UCSD-AML1 (cell line): ENCODE measurements around the gene SVIL.
A peak's percentile ranks its signal among the peaks of the same experiment; 100 is the strongest.
"Not testable (repeated sequence)": the region's sequence is repeated elsewhere in the genome, so short reads cannot be mapped to it uniquely, and the experiment has no call there.

ENCODE experiments used
- DNase-seq: peaks from one replicate; lab custom pipeline; 2025; ENCODE audit not compliant: unreplicated experiment; lab: John Stamatoyannopoulos, UW

The SVIL gene

DNA sequence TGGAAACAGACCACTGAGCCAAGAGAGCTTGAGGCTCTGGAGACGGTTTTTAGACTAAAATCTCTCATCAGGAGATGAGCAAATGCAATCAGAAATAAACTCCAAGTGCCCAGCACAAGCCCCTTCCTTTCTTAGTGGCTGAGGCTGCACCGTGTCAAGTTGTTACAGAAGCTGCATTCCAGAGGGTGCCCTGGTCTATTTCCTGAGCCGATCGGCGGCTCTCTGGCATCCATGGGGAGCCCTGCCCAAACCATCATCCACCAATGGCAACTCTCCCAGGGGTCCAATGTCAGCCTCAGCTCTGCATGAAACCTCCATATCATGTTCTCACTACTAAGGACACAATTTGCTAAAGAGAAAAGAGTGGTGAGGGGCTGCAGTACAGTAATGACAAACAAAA, 89.6 kb downstream of the SVIL start:
- no peak for DNase-seq

- DNase-seq = no peak
Measured at GRCh38 chr10:29543715-29544114, 91.1 kb downstream of the SVIL start.

- DNase-seq = no peak
Measured at GRCh38 chr10:29542723-29543122, 92.0 kb downstream of the SVIL start.

- DNase-seq = no peak
Measured at GRCh38 chr10:29541422-29542210, 93.2 kb downstream of the SVIL start.

DNA sequence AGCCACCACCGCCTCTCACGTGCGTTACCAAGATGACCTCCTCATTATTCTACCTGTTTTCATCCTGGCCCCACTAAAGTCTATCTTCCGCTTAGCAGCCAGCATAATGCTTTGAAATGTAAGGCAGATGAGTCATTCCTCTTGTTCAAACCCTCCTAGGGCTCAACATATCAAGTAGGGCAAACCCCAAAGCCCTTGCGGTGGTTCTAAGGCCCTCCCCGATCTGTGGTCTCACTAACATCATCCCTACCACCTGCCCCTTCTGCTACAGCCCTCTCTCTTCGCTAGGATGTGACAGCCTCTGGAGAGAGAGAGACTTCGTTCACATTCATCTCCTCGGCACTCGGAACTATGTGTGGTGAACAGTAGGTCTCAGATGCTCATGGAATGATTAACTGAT, 94.8 kb downstream of the SVIL start:
- no peak for DNase-seq

GRCh38 chr10:29539412-29539811, 95.4 kb downstream of the SVIL start:
- DNase-seq = no peak

GRCh38 chr10:29537799-29538198, 97.0 kb downstream of the SVIL start:
- DNase-seq = no peak

DNA sequence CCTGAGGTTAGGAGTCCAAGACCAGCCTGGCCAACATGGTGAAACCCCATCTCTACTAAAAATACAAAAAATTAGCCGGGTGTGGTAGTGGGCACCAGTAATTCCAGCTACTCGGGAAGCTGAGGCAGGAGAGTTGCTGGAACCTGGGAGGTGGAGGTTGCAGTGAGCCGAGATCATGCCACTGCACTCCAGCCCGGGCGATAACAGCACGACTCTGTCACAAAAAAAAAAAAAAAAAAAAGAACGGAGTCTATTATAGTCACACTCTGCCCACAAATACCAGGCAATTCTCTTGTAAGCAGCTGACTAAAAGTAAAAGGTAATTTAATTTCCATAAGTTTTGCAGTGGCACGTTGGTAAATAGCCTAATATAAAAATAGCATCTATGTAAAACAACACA, 98.1 kb downstream of the SVIL start:
- not testable (repeated sequence) for DNase-seq

DNA sequence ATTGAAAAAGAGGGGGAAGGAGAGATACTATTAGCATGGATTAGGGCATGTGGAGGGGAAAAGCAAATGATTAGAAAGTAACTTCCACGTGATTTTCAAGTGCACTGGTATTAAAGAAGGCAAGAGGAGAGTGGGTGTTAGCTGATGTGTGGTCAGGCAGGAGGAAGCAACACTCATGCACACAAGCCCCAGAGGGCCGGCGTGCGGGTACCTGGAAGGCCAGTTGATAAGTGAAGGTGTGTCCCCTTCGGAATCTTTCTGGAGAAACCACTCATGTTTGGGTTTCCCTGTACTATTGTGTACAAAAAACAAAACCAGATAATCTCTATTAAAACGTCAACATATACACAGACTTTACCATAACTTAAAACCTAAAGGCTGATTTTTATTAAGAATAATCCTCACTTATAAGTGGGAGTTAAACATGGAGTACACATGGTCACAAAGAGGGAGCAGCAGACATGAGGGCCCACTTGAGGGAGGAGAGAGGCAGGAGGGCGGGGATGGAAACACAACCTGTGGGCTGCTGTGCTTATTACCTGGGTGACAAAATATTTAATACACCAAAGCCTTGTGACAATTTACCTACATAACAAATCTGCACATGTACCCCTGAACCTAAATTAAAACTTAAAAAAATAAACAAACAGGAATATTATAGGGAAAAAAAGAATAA, 98.9 kb downstream of the SVIL start:
- no peak for DNase-seq

GRCh38 chr10:29535012-29535777, 99.6 kb downstream of the SVIL start:
- DNase-seq = peak; percentile 62

DNA sequence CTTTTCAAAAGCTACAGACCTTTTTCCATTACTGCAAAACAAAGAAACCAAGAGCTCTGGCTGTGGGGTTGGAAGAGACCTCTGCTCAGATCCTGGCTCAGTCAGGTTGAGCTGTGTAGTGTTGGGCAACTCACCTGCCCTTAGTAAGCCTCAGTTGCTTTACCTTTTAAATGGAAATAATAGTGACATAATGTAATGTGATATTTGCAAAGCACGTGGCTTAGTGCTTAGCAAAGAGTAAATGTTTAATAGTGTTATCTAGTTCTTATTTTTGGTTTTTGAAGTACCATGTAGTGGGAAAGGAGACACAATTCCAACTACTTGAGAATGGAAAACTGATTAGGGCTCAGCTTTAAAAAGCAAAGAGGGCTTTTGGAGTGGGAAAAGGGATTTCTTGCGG, 100.2 kb downstream of the SVIL start:
- DNase-seq = no peak

- DNase-seq = no peak
Measured at GRCh38 chr10:29533696-29534285, 101.0 kb downstream of the SVIL start.

GRCh38 chr10:29533046-29533445, 101.7 kb downstream of the SVIL start:
- DNase-seq = no peak

GRCh38 chr10:29532256-29532878, 102.4 kb downstream of the SVIL start:
- no peak for DNase-seq

- DNase-seq = no peak
Measured at GRCh38 chr10:29530112-29530976, 104.4 kb downstream of the SVIL start.

GRCh38 chr10:29529146-29529545, 105.6 kb downstream of the SVIL start:
- DNase-seq = no peak

DNA sequence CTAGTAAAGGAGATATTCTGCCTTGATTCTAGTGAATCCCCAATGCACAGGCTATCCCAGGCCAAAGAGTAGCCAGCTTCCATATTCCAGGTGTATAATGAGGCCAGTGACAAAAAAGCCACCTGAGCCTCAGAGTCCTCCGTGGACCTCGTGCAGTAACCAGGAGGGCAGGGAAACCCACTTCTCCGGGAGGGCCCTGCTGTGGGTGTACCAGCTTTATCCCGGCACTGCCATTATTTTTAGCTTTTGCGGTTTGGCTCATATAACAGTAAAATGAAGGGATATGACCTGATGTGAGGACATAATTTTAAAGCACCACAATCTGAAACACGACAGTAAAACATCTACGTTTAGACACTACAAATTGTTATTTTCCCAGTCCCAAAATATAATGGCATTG, 109.0 kb downstream of the SVIL start:
- DNase-seq = no peak

GRCh38 chr10:29524720-29525119, 110.1 kb downstream of the SVIL start:
- no peak for DNase-seq

GRCh38 chr10:29524294-29524693, 110.5 kb downstream of the SVIL start:
- DNase-seq = no peak

DNA sequence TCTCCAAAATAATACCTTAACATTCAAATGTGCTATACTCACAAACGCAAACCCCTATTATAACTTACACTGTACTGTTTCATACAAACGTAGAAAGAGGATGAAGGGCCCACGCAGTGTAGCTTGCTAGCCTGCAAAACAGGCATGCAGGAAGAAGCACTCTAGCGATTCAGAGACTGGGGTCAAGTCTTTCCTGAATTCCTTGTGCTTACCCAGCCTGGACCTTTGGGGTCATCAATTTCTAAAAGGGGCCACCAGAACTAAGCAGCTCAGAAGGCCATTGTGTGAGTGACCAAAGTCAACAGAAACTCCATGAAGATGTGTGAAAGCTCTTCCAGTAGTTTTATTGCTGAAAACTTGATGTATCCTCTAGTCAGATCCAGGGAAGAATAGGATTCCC, 111.9 kb downstream of the SVIL start:
- no peak for DNase-seq
